ENCODE data around the gene CD300A.

The CD300A gene

GRCh38 chr17:74441537-74441936, 24.9 kb upstream of the CD300A start:
- no peak for DNase-seq (ENCODE audit: low read depth)
- no peak for TF ChIP-seq CTCF (conservative IDR thresholded peaks at IDR 0.05; ENCODE audit: low read depth, low read length)
- no peak overlapping the region for H3K4me3 ChIP-seq (ENCODE audit: low read length)

- no peak for DNase-seq (ENCODE audit: low read depth)
- TF ChIP-seq CTCF (conservative IDR thresholded peaks at IDR 0.05; ENCODE audit: low read depth, low read length) = no peak
- no peak overlapping the region for H3K4me3 ChIP-seq (ENCODE audit: low read length)
These were observed 24.2 kb upstream of the CD300A start for GRCh38 chr17:74442291-74442669.

- no peak for DNase-seq (ENCODE audit: low read depth)
- no peak for TF ChIP-seq CTCF (conservative IDR thresholded peaks at IDR 0.05; ENCODE audit: low read depth, low read length)
- no peak overlapping the region for H3K4me3 ChIP-seq (ENCODE audit: low read length)
These were observed 23.5 kb upstream of the CD300A start for GRCh38 chr17:74442670-74443515.

GRCh38 chr17:74443516-74444296, 22.7 kb upstream of the CD300A start:
- no peak overlapping the region for H3K4me3 ChIP-seq (ENCODE audit: low read length)
- no peak for TF ChIP-seq CTCF (conservative IDR thresholded peaks at IDR 0.05; ENCODE audit: low read depth, low read length)
- DNase-seq (ENCODE audit: low read depth) = no peak

- DNase-seq (ENCODE audit: low read depth) = no peak
- TF ChIP-seq CTCF (conservative IDR thresholded peaks at IDR 0.05; ENCODE audit: low read depth, low read length) = no peak
- no peak overlapping the region for H3K4me3 ChIP-seq (ENCODE audit: low read length)
These were observed 22.0 kb upstream of the CD300A start for GRCh38 chr17:74444406-74444805.

GRCh38 chr17:74445158-74445557, 21.3 kb upstream of the CD300A start:
- H3K4me3 ChIP-seq (ENCODE audit: low read length) = no peak overlapping the region
- TF ChIP-seq CTCF (conservative IDR thresholded peaks at IDR 0.05; ENCODE audit: low read depth, low read length) = no peak
- DNase-seq (ENCODE audit: low read depth) = no peak

Measured in retinal pigment epithelial cell (primary cell).